SK-N-SH treated with all-trans-retinoic acid at 6 μM for 48 hours (cell line): Measurements from ENCODE around the gene KPNA1.

Experiments
- ATAC-seq: fragments of 200-7000 bp; cut with Tn5 transposase; 3 replicates; pipeline ENCODE4 v1.9.1; 2020; ENCODE audit warnings: mild to moderate bottlenecking, moderate library complexity
- ARNTL ChIP-seq: fragments of 450-650 bp; formaldehyde crosslinking; IDR thresholded peaks from 2 replicates; pipeline ENCODE4 v1.5.0; 2020; ENCODE audit warnings: low read depth, mild to moderate bottlenecking, moderate library complexity, borderline replicate concordance
- CREB5 ChIP-seq: fragments of 250-450 bp; sonication (Bioruptor Pico); IDR thresholded peaks from 2 replicates; pipeline ENCODE4 v1.5.1; 2020; ENCODE audit warnings: low read depth, mild to moderate bottlenecking, moderate library complexity
- CSDC2 ChIP-seq: fragments of 250-450 bp; sonication (Bioruptor Pico); IDR thresholded peaks from 2 replicates; pipeline ENCODE4 v1.5.0; 2020; ENCODE audit warnings: mild to moderate bottlenecking, moderate library complexity
- CSRNP3 ChIP-seq: fragments of 250-450 bp; sonication (Bioruptor Pico); IDR thresholded peaks from 2 replicates; pipeline ENCODE4 v1.5.1; 2021; ENCODE audit warnings: mild to moderate bottlenecking, moderate library complexity
- ESRRG ChIP-seq: fragments of 250-450 bp; sonication (Bioruptor Pico); IDR thresholded peaks from 2 replicates; pipeline ENCODE4 v1.6.1; 2021; ENCODE audit warnings: mild to moderate bottlenecking
- GLIS3 ChIP-seq: fragments of 250-450 bp; sonication (Bioruptor Pico); IDR thresholded peaks from 2 replicates; pipeline ENCODE4 v1.5.0; 2020; ENCODE audit warnings: mild to moderate bottlenecking, moderate library complexity
- ISL1 ChIP-seq: fragments of 250-450 bp; sonication (Bioruptor Pico); IDR thresholded peaks from 2 replicates; pipeline ENCODE4 v2.1.2; 2022; ENCODE audit warnings: mild to moderate bottlenecking, moderate library complexity
- OSR1 ChIP-seq: fragments of 250-450 bp; sonication (Bioruptor Pico); IDR thresholded peaks from 2 replicates; pipeline ENCODE4 v1.8.0; 2022; ENCODE audit warnings: moderate library complexity, mild to moderate bottlenecking, inconsistent platforms
- PATZ1 ChIP-seq: fragments of 250-450 bp; sonication (Bioruptor Pico); IDR thresholded peaks from 2 replicates; pipeline ENCODE4 v1.8.0; 2020; ENCODE audit warnings: mild to moderate bottlenecking, moderate library complexity, borderline replicate concordance
- PPARA ChIP-seq: fragments of 250-450 bp; sonication (Bioruptor Pico); IDR thresholded peaks from 2 replicates; pipeline ENCODE4 v1.5.0; 2020; ENCODE audit warnings: mild to moderate bottlenecking, borderline replicate concordance
- RARB ChIP-seq: fragments of 250-450 bp; sonication (Bioruptor Pico); IDR thresholded peaks from 2 replicates; pipeline ENCODE4 v1.8.0; 2021; ENCODE audit warnings: mild to moderate bottlenecking, moderate library complexity
- TCF4 ChIP-seq: fragments of 250-450 bp; sonication (Bioruptor Pico); IDR thresholded peaks from 2 replicates; pipeline ENCODE4 v1.8.0; 2021; ENCODE audit warnings: mild to moderate bottlenecking, moderate library complexity, borderline replicate concordance
- TSHZ2 ChIP-seq: fragments of 250-450 bp; sonication (Bioruptor Pico); IDR thresholded peaks from 2 replicates; pipeline ENCODE4 v1.5.0; 2020; ENCODE audit warnings: mild to moderate bottlenecking, moderate library complexity
- ZC3H10 ChIP-seq: fragments of 250-450 bp; sonication (Bioruptor Pico); IDR thresholded peaks from 2 replicates; pipeline ENCODE4 v1.5.1; 2021; ENCODE audit warnings: mild to moderate bottlenecking, moderate library complexity
- ZFP3 ChIP-seq: fragments of 250-450 bp; sonication (Bioruptor Pico); IDR thresholded peaks from 2 replicates; pipeline ENCODE4 v1.5.0; 2020; ENCODE audit warnings: mild to moderate bottlenecking, moderate library complexity
- ZFP30 ChIP-seq: fragments of 450-650 bp; formaldehyde crosslinking; IDR thresholded peaks from 2 replicates; pipeline ENCODE4 v1.5.0; 2022; ENCODE audit warnings: mild to moderate bottlenecking, moderate library complexity
- ZNF70 ChIP-seq: fragments of 450-650 bp; formaldehyde crosslinking; IDR thresholded peaks from 2 replicates; pipeline ENCODE4 v1.5.0; 2020; ENCODE audit warnings: mild to moderate bottlenecking, moderate library complexity

Gene KPNA1

GRCh38 chr3:122514123-122515019 is at the start of gene KPNA1:
Gene KPNA1 (minus strand): TSS chr3:122514939. CDS start chr3:122496565, 18,374 bp downstream.
- TF ChIP-seq CREB5 (CRISPR knock-in tag) (no peak), TSHZ2 (CRISPR knock-in tag) (peak; percentile 21; the same call in 1 of the 2 replicates), GLIS3 (0 out of 2 replicates have a peak, but pooled peaks have one; percentile 42), CSDC2 (CRISPR knock-in tag) (peak; percentile 58; the same call in 1 of the 2 replicates), ZFP3 (CRISPR knock-in tag) (0 out of 2 replicates have a peak, but pooled peaks have one; percentile 60)
- peak; percentile 98 for ATAC-seq

GRCh38 chr3:122564155-122564912 is 49.6 kb upstream of the KPNA1 start, which contains the start of the genes DTX3L and PARP9:
Gene DTX3L (plus strand): TSS chr3:122564338. CDS start chr3:122564427, 89 bp downstream.
Gene PARP9 (minus strand): TSS chr3:122564300. CDS start chr3:122559620, 4,680 bp downstream.
- ATAC-seq, result peak; percentile 97
- TF ChIP-seq CSRNP3 (no peak), TCF4 (peak; percentile 61; the same call in 1 of the 2 replicates)

- TF ChIP-seq CSRNP3 (no peak), PATZ1 (CRISPR knock-in tag) (no peak), ISL1 (CRISPR knock-in tag) (no peak), ESRRG (CRISPR knock-in tag) (no peak), ZC3H10 (CRISPR knock-in tag) (no peak), ARNTL (no peak), PPARA (CRISPR knock-in tag) (no peak), RARB (CRISPR knock-in tag) (no peak), CREB5 (CRISPR knock-in tag) (no peak), CSDC2 (CRISPR knock-in tag) (no peak), ZNF70 (CRISPR knock-in tag) (no peak), ZFP30 (CRISPR knock-in tag) (no peak), OSR1 (CRISPR knock-in tag) (no peak)
- TF ChIP-seq, all 23 proteins: peak for 0
- peak; percentile 20 for ATAC-seq
Observed at GRCh38 chr3:122563717-122564025, 48.9 kb upstream of the KPNA1 start.
